ENCODE results near the gene PPIC. TPM values are rescaled to one million over a fixed set of nuclear protein-coding genes. Genes with fewer than 3 reads are reported as not detected.

The PPIC gene
- total RNA-seq, 3 donors from 2014 or later: 49.7 to 68.8 (median 50.8) TPM

- ATAC-seq (no peak), DNase-seq (no peak)
- H3K36me3 ChIP-seq (ENCODE audit: low read depth): no peaks in the 10 kb centered on the region
- no peak for TF ChIP-seq CTCF (IDR thresholded peaks at IDR 0.05)
- no peak overlapping the region for H3K4me3 ChIP-seq
- no peaks in the 10 kb centered on the region for H3K4me1 ChIP-seq (ENCODE audit: low read depth)
- intact Hi-C loops (cut with DNase I, micrococcal nuclease): no loop called here
- H3K9me3 ChIP-seq: no peaks in the 10 kb centered on the region
Observed at GRCh38 chr5:123047706-123048105, 11.2 kb upstream of the PPIC start.

GRCh38 chr5:123046222-123046621 lies 9.7 kb upstream of the PPIC start:
- DNase-seq (no peak), ATAC-seq (no peak)
- TF ChIP-seq CTCF (IDR thresholded peaks at IDR 0.05): no peak
- Histone ChIP-seq H3K4me3 (no peak overlapping the region), H3K36me3 (ENCODE audit: low read depth) (no peaks in the 10 kb centered on the region), H3K4me1 (ENCODE audit: low read depth) (no peaks in the 10 kb centered on the region), H3K9me3 (no peaks in the 10 kb centered on the region)
- intact Hi-C loops (cut with DNase I, micrococcal nuclease): no loop called here

- ATAC-seq (no peak), DNase-seq (no peak)
- no peak for TF ChIP-seq CTCF (IDR thresholded peaks at IDR 0.05)
- H3K4me3 ChIP-seq: no peak overlapping the region
- no peaks in the 10 kb centered on the region for H3K9me3 ChIP-seq
- no peaks in the 10 kb centered on the region for H3K36me3 ChIP-seq (ENCODE audit: low read depth)
- no peaks in the 10 kb centered on the region for H3K4me1 ChIP-seq (ENCODE audit: low read depth)
- intact Hi-C loops (cut with DNase I, micrococcal nuclease): no loop called here
Observed at GRCh38 chr5:123044926-123045617, 8.5 kb upstream of the PPIC start.

GRCh38 chr5:123039673-123040072 lies 3.1 kb upstream of the PPIC start:
- no peak for DNase-seq
- H3K4me3 ChIP-seq: no peak overlapping the region
- no peaks in the 10 kb centered on the region for H3K36me3 ChIP-seq (ENCODE audit: low read depth)
- H3K4me1 ChIP-seq (ENCODE audit: low read depth): peaks cover 4% of the 10 kb centered on the region
- no peak for ATAC-seq
- no peak for TF ChIP-seq CTCF (IDR thresholded peaks at IDR 0.05)
- no peaks in the 10 kb centered on the region for H3K9me3 ChIP-seq
- intact Hi-C loops (cut with DNase I, micrococcal nuclease): no loop called here

- Histone ChIP-seq H3K4me1 (ENCODE audit: low read depth) (peaks cover 4% of the 10 kb centered on the region), H3K9me3 (no peaks in the 10 kb centered on the region), H3K36me3 (ENCODE audit: low read depth) (no peaks in the 10 kb centered on the region), H3K4me3 (peak overlapping the region; percentile 67)
- no peak for DNase-seq
- ATAC-seq: no peak
- intact Hi-C loops (cut with DNase I, micrococcal nuclease): no loop called here
- no peak for TF ChIP-seq CTCF (IDR thresholded peaks at IDR 0.05)
Observed at GRCh38 chr5:123037104-123037418, 536 bp upstream of the PPIC start.

- H3K4me3 ChIP-seq: peak overlapping the region; percentile 67
- no peak for TF ChIP-seq CTCF (IDR thresholded peaks at IDR 0.05)
- H3K9me3 ChIP-seq: no peaks in the 10 kb centered on the region
- intact Hi-C loops (cut with DNase I, micrococcal nuclease): no loop called here
- peak; percentile 63 for ATAC-seq
- peak in 2 of 3 donors; percentile 58 to 65 for DNase-seq
- H3K4me1 ChIP-seq (ENCODE audit: low read depth): peaks cover 4% of the 10 kb centered on the region
- no peaks in the 10 kb centered on the region for H3K36me3 ChIP-seq (ENCODE audit: low read depth)
Observed at GRCh38 chr5:123035918-123036390, 571 bp downstream of the PPIC start.

Measured in mucosa of descending colon (tissue), 3 donors.